ENCODE measurements around the gene RAB20. TPM values are rescaled to one million over a fixed set of nuclear protein-coding genes. Genes with fewer than 3 reads are reported as not detected.
A peak's percentile ranks its signal among the peaks of the same experiment; 100 is the strongest.

The RAB20 gene
- total RNA-seq, 2 donors from 2014 or later: 32.1 to 38.0 TPM

- peaks cover 11% of the 10 kb centered on the region for H3K4me1 ChIP-seq
- peak overlapping the region; percentile 48 for H3K27ac ChIP-seq
- no peak overlapping the region for H3K9ac ChIP-seq (ENCODE audit: low read depth in 2 of 2, low read length in 2 of 2)
- no peaks in the 10 kb centered on the region for H3K9me3 ChIP-seq
- H3K36me3 ChIP-seq: no peaks in the 10 kb centered on the region
- H3K27me3 ChIP-seq: no peaks in the 10 kb centered on the region
- no peak for DNase-seq
- TF ChIP-seq, protein P1, sequence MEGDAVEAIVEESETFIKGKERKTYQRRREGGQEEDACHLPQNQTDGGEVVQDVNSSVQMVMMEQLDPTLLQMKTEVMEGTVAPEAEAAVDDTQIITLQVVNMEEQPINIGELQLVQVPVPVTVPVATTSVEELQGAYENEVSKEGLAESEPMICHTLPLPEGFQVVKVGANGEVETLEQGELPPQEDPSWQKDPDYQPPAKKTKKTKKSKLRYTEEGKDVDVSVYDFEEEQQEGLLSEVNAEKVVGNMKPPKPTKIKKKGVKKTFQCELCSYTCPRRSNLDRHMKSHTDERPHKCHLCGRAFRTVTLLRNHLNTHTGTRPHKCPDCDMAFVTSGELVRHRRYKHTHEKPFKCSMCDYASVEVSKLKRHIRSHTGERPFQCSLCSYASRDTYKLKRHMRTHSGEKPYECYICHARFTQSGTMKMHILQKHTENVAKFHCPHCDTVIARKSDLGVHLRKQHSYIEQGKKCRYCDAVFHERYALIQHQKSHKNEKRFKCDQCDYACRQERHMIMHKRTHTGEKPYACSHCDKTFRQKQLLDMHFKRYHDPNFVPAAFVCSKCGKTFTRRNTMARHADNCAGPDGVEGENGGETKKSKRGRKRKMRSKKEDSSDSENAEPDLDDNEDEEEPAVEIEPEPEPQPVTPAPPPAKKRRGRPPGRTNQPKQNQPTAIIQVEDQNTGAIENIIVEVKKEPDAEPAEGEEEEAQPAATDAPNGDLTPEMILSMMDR (IDR thresholded peaks at IDR 0.05): no peak
- intact Hi-C loops (cut with DNase I): no loop called here
- H3K4me3 ChIP-seq: no peak overlapping the region
Observed at GRCh38 chr13:110546378-110546777, 15.1 kb downstream of the RAB20 start.

DNA sequence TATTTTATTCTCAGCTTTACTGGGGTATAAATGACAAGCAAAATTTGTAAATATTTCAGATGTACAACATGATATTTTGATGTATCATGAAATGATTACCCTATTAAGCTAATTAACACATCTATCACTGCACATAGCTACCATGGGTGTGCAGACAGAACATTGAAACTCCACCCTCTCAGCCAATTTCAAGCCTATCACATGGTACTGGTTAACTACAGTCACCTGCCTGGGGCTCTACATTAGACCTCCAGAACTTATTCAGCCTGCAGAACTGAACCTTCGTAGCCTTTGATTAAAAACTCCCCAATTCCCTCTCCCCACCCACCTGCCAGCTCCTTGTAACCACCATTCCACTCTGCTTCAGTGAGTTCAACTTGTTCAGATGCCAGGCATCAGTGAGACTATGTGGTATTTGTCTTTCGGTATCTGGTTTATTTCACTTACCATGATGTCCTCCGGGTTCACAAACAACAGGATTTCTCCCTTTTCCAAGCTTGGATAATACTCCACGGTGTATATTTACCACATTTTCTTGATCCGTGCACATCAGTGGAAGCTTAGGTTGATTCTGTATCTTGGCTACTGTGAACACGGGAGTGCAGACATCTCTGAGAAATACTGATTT lies 19.2 kb downstream of the RAB20 start:
- Histone ChIP-seq H3K4me1 (peaks cover 23% of the 10 kb centered on the region), H3K9ac (ENCODE audit: low read depth in 2 of 2, low read length in 2 of 2) (no peak overlapping the region), H3K27ac (no peak overlapping the region), H3K36me3 (no peaks in the 10 kb centered on the region), H3K9me3 (no peaks in the 10 kb centered on the region), H3K27me3 (no peaks in the 10 kb centered on the region), H3K4me3 (no peak overlapping the region)
- intact Hi-C loops (cut with DNase I): no loop called here
- no peak for DNase-seq
- TF ChIP-seq, protein P1 (IDR thresholded peaks at IDR 0.05): no peak

- H3K9me3 ChIP-seq: no peaks in the 10 kb centered on the region
- no peak for DNase-seq
- intact Hi-C loops (cut with DNase I): no loop called here
- peak overlapping the region in 1 of 2 donors; percentile 61 for H3K9ac ChIP-seq (ENCODE audit: low read depth in 2 of 2, low read length in 2 of 2)
- H3K27me3 ChIP-seq: no peaks in the 10 kb centered on the region
- peak overlapping the region; percentile 40 for H3K27ac ChIP-seq
- TF ChIP-seq, protein P1 (IDR thresholded peaks at IDR 0.05): no peak
- H3K36me3 ChIP-seq: no peaks in the 10 kb centered on the region
- no peak overlapping the region for H3K4me3 ChIP-seq
- peaks cover 26% of the 10 kb centered on the region for H3K4me1 ChIP-seq
Observed at GRCh38 chr13:110541526-110541920, 20.0 kb downstream of the RAB20 start.

GRCh38 chr13:110540871-110541525 lies 20.5 kb downstream of the RAB20 start:
- no peaks in the 10 kb centered on the region for H3K27me3 ChIP-seq
- TF ChIP-seq, protein P1 (IDR thresholded peaks at IDR 0.05): no peak
- no peaks in the 10 kb centered on the region for H3K9me3 ChIP-seq
- DNase-seq: no peak
- intact Hi-C loops (cut with DNase I): no loop called here
- H3K27ac ChIP-seq: peak overlapping the region; percentile 40
- H3K36me3 ChIP-seq: no peaks in the 10 kb centered on the region
- no peak overlapping the region for H3K4me3 ChIP-seq
- peak overlapping the region in 1 of 2 donors; percentile 61 for H3K9ac ChIP-seq (ENCODE audit: low read depth in 2 of 2, low read length in 2 of 2)
- H3K4me1 ChIP-seq: peaks cover 24% of the 10 kb centered on the region

DNA sequence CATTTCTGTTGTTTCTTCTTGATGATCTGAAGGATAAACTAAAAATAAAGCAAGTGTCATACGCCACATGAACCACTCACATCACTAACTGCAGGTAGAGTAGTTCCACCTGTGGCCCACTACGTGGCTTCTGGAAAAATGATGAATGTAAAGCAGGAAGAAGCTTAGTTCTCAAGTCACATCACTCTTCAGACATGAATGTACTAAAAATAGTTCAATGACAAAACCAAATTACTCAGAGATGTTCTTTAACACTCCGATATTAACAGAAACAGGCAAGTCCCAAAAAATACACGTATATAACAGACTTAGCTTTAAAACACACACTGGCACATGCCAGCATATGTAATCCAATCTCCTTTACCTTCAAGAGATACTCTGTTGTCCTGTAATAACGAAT lies 21.6 kb downstream of the RAB20 start:
- intact Hi-C loops (cut with DNase I): no loop called here
- no peak overlapping the region for H3K9ac ChIP-seq (ENCODE audit: low read depth in 2 of 2, low read length in 2 of 2)
- no peaks in the 10 kb centered on the region for H3K9me3 ChIP-seq
- TF ChIP-seq, protein P1 (IDR thresholded peaks at IDR 0.05): no peak
- H3K4me1 ChIP-seq: peaks cover 23% of the 10 kb centered on the region
- H3K27me3 ChIP-seq: no peaks in the 10 kb centered on the region
- H3K36me3 ChIP-seq: no peaks in the 10 kb centered on the region
- no peak overlapping the region for H3K27ac ChIP-seq
- DNase-seq: no peak
- no peak overlapping the region for H3K4me3 ChIP-seq

Measured in colonic mucosa (tissue), 4 donors.